Endothelial cell of umbilical vein (primary cell): ENCODE results near the gene TMEM138. TPM values are rescaled to one million over a fixed set of nuclear protein-coding genes. Genes with fewer than 3 reads are reported as not detected.

ENCODE experiments used
- BruUV-seq: library from RNA; stranded (reverse); fragments of 400-500 nt; replicated peaks from 2 replicates; lab custom pipeline; 2021; lab: Mats Ljungman, UMichigan
- CTCF ChIA-PET: fragments of 300-600, 350-600 bp; sonication (Branson Sonifier 250); formaldehyde crosslinking; loops from one replicate; lab custom pipeline; 2021; ENCODE audit warnings: antibody characterized with exemption, inconsistent platforms; lab: Charles Lee
- POLR2A ChIA-PET: fragments of 300-600, 350-600 bp; sonication (Branson Sonifier 250); formaldehyde crosslinking; loops from one replicate; lab custom pipeline; 2021; ENCODE audit warnings: antibody characterized with exemption, inconsistent platforms; lab: Charles Lee
- DNase-seq: peaks from one replicate; pipeline ENCODE4 v3.0.0-alpha.2; 2011; ENCODE audit warnings: low read depth, low spot score
- FAIRE-seq: peaks from 2 replicates; lab custom pipeline; 2011; peaks lifted over from hg19 to GRCh38; lab: Jason Lieb, UNC
- H2AFZ ChIP-seq: 2 replicates; pipeline ENCODE4 v1.6.0; 2012; ENCODE audit warnings: low read depth, low read length, control low read depth, inconsistent platforms
- H3K27ac ChIP-seq: 2 replicates; pipeline ENCODE4 v1.5.1; 2011; ENCODE audit warnings: low read depth, mild to moderate bottlenecking, control low read depth, low read length, moderate library complexity; ENCODE audit not compliant: insufficient read depth
- H3K27me3 ChIP-seq, 2 experiments: 2 replicates each; pipeline versions ENCODE4 v1.6.0 to v1.6.1; 2011; ENCODE audit warnings: low read length in 2 of 2, mixed read lengths in 1 of 2; ENCODE audit not compliant: control insufficient read depth in 2 of 2, insufficient read depth in 2 of 2
- H3K36me3 ChIP-seq, 2 experiments: 2 replicates in 1 of 2; 3 replicates in 1 of 2; pipeline ENCODE4 v1.5.1; 2011; ENCODE audit warnings: low read length in 2 of 2, mild to moderate bottlenecking in 1 of 2, moderate library complexity in 1 of 2; ENCODE audit not compliant: control insufficient read depth in 2 of 2, insufficient read depth in 2 of 2; ENCODE audit errors: extremely low read depth in 1 of 2
- H3K4me1 ChIP-seq: 3 replicates; pipeline ENCODE4 v1.5.1; 2011; ENCODE audit warnings: mild to moderate bottlenecking, low read length; ENCODE audit not compliant: control insufficient read depth, insufficient read depth; ENCODE audit errors: extremely low read depth
- H3K4me2 ChIP-seq: 2 replicates; pipeline ENCODE4 v1.6.1; 2011; ENCODE audit warnings: low read length, control low read depth, mixed read lengths; ENCODE audit not compliant: insufficient read depth
- H3K4me3 ChIP-seq, 3 experiments: fragments of 200-600 bp in 1 of 3; sonication (generic), shearing (Covaris generic) in 1 of 3; replicated peaks in 1 of 3; 2 replicates each; pipeline ENCODE4 v1.5.1; 2011 to 2016; ENCODE audit warnings: control low read depth in 3 of 3, low read length in 3 of 3, mild to moderate bottlenecking in 2 of 3, inconsistent platforms in 1 of 3, low read depth in 1 of 3, moderate library complexity in 1 of 3; ENCODE audit not compliant: insufficient read depth in 1 of 3
- H3K79me2 ChIP-seq: 2 replicates; pipeline ENCODE4 v1.6.0; 2012; ENCODE audit warnings: low read length, inconsistent platforms; ENCODE audit not compliant: control insufficient read depth, insufficient read depth
- H3K9ac ChIP-seq: replicated peaks from 2 replicates; pipeline ENCODE3; 2011; ENCODE audit warnings: low read length, control low read depth; ENCODE audit not compliant: insufficient read depth; ENCODE audit errors: extremely low read depth
- H3K9me1 ChIP-seq: replicated peaks from 3 replicates; pipeline ENCODE4 v1.6.0; 2011; ENCODE audit warnings: mild to moderate bottlenecking, low read length; ENCODE audit not compliant: control insufficient read depth, insufficient read depth; ENCODE audit errors: extremely low read depth
- H3K9me3 ChIP-seq: replicated peaks from 2 replicates; pipeline ENCODE4 v1.5.1; 2012; ENCODE audit warnings: low read length, inconsistent platforms; ENCODE audit not compliant: control insufficient read depth, insufficient read depth
- H4K20me1 ChIP-seq: replicated peaks from 2 replicates; pipeline ENCODE3; 2011; ENCODE audit warnings: mild to moderate bottlenecking, low read length; ENCODE audit not compliant: control insufficient read depth, insufficient read depth; ENCODE audit errors: extremely low read depth
- CTCF ChIP-seq, 2 donors: IDR thresholded peaks; 1 replicate in 1 of 2; 2 replicates in 1 of 2; pipeline ENCODE4 v1.5.1; 2011; ENCODE audit warnings: low read length in 2 of 2, mild to moderate bottlenecking in 2 of 2, moderate library complexity in 2 of 2, control low read depth in 1 of 2, inconsistent platforms in 1 of 2, low read depth in 1 of 2; ENCODE audit not compliant: insufficient read depth in 1 of 2; ENCODE audit errors: extremely low read depth in 1 of 2
- EZH2 ChIP-seq: IDR thresholded peaks from 2 replicates; pipeline ENCODE4 v1.6.1; 2012; ENCODE audit warnings: borderline replicate concordance, low read depth, mild to moderate bottlenecking, moderate library complexity, low read length, inconsistent platforms; ENCODE audit not compliant: severe bottlenecking
- FOS ChIP-seq: IDR thresholded peaks from 2 replicates; pipeline ENCODE4 v1.6.1; 2011; ENCODE audit warnings: mild to moderate bottlenecking, low read length, moderate library complexity, borderline replicate concordance; ENCODE audit not compliant: insufficient read depth
- GATA2 ChIP-seq: IDR thresholded peaks from 2 replicates; pipeline ENCODE4 v1.7.0; 2011; ENCODE audit warnings: low read depth, mild to moderate bottlenecking, moderate library complexity, mixed read lengths, low read length; ENCODE audit not compliant: insufficient read length, insufficient read depth
- MAX ChIP-seq: IDR thresholded peaks from 2 replicates; pipeline ENCODE4 v1.6.1; 2011; ENCODE audit not compliant: insufficient read depth, insufficient read length
- MYC ChIP-seq: IDR thresholded peaks from one replicate; pipeline ENCODE4 v1.6.1; 2011; ENCODE audit warnings: mild to moderate bottlenecking, low read depth, low read length
- POLR2A ChIP-seq: IDR thresholded peaks from 2 replicates; pipeline ENCODE4 v1.6.1; 2012; ENCODE audit warnings: low read depth, mild to moderate bottlenecking, control low read depth, low read length
- dilution Hi-C: fragments of 300-500 bp; cut with MboI; formaldehyde crosslinking; loops from one replicate; pipeline ENCODE4 v1.15.0; 2019; ENCODE audit warnings: low sequenced_read_pairs; ENCODE audit not compliant: extremely low pct_ligation_motif_present
- intact Hi-C: fragments of 100-400 bp; cut with micrococcal nuclease; formaldehyde crosslinking; loops from one replicate; pipeline ENCODE4 v1.10.0; 2022
- polyA plus RNA-seq, 4 experiments: library from polyadenylated mRNA; depleted of rRNA in 3 of 4; stranded (reverse) in 3 of 4; unstranded in 1 of 4; fragments of >200 nt; gene quantifications; 2 replicates each; pipeline versions ENCODE4 v1.2.1 to v1.2.3, GENCODE V29; 2011 to 2012; ENCODE audit warnings: missing spikeins in 1 of 4
- total RNA-seq: library from RNA; stranded (reverse); gene quantifications from 2 replicates; pipeline ENCODE4 v1.2.3, GENCODE V29; 2021

TMEM138 gene
- total and polyA plus RNA-seq, 2 donors (not counting 3 experiments of a cell fraction or from before 2014, with no cell fraction given), result 37.9 to 60.0 TPM

GRCh38 chr11:61375761-61376108 is 13.6 kb downstream of the TMEM138 start:
- no peak overlapping the region for H2AFZ ChIP-seq
- no TSS peak for BruUV-seq
- H3K9ac ChIP-seq, result no peak overlapping the region
- H3K27me3 ChIP-seq, result no peaks in the 10 kb centered on the region
- H3K27ac ChIP-seq, result no peak overlapping the region
- no peaks in the 10 kb centered on the region for H3K9me3 ChIP-seq
- dilution Hi-C loops, result no loop called here
- H3K4me2 ChIP-seq, result no peak overlapping the region
- no peak for FAIRE-seq
- no peaks in the 10 kb centered on the region for H3K79me2 ChIP-seq
- DNase-seq, result no peak
- no peaks in the 10 kb centered on the region for H3K36me3 ChIP-seq
- H3K9me1 ChIP-seq, result no peaks in the 10 kb centered on the region
- no peaks in the 10 kb centered on the region for H4K20me1 ChIP-seq
- H3K4me3 ChIP-seq, result no peak overlapping the region
- intact Hi-C loops, result no loop called here
- ChIA-PET CTCF (interaction anchor here (4.5 kb wide), 1 partner anchor 9 kb away, joined by 24 read pairs; no protein-coding TSS in a partner anchor), POLR2A (interaction anchor here (1.8 kb wide), 1 partner anchor 14 kb away, joined by 6 read pairs; the partner anchor contains the start of genes CYB561A3 and TMEM138)
- H3K4me1 ChIP-seq, result no peaks in the 10 kb centered on the region
- TF ChIP-seq MYC (no peak), CTCF (IDR thresholded peaks at IDR 0.05; ENCODE audit: extremely low read depth in 1 of 2, insufficient read depth in 1 of 2, low read depth in 1 of 2, low read length in 2 of 2) (no peak), MAX (no peak), GATA2 (no peak), POLR2A (no peak), EZH2 (no peak), FOS (no peak)
